GM10847 (cell line): ENCODE measurements around the gene SEMA6A.

ENCODE experiments used
- POLR2A ChIP-seq: IDR thresholded peaks from 2 replicates; pipeline ENCODE4 v1.6.1; 2011; ENCODE audit not compliant: insufficient read length; ENCODE audit errors: extremely low read depth

SEMA6A gene

DNA sequence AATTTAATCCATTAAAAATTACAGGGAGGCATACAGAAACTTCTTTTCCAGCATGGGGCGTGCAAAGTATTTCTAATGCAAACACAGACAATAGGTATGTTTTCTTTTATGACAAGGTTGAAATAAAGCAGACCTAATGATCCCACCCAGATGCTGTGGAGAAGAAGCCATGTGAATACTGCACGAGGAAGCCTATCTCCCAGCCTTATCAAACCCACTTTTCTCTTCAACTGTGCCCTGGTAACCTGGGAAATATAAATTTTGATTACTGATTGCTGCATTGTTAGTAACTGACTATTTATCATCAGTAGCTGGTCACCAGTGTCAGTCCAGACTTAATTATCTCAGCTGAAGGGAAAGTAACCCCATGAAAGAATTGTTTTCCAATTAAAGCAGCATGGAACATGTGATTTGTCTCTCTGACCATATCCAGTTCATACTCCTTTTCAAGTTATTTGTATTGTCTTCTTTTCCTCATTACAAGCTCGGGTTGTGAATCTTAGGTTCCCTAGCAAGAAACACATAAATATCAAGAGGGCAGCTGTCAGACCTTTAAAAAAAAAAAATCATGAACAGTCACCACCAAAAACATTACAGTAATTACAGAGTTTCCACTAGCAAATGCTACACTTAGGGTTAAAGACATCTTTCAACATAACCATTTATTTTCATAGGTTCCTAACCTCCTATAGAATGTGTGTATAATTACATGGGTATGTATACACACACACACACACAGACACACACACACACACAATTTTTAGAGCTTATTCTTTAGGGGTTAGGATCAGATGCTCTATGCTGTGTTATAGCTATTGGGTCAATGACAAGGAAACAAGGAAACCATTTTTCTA lies 50.3 kb downstream of the SEMA6A start:
- no peak for TF ChIP-seq POLR2A

DNA sequence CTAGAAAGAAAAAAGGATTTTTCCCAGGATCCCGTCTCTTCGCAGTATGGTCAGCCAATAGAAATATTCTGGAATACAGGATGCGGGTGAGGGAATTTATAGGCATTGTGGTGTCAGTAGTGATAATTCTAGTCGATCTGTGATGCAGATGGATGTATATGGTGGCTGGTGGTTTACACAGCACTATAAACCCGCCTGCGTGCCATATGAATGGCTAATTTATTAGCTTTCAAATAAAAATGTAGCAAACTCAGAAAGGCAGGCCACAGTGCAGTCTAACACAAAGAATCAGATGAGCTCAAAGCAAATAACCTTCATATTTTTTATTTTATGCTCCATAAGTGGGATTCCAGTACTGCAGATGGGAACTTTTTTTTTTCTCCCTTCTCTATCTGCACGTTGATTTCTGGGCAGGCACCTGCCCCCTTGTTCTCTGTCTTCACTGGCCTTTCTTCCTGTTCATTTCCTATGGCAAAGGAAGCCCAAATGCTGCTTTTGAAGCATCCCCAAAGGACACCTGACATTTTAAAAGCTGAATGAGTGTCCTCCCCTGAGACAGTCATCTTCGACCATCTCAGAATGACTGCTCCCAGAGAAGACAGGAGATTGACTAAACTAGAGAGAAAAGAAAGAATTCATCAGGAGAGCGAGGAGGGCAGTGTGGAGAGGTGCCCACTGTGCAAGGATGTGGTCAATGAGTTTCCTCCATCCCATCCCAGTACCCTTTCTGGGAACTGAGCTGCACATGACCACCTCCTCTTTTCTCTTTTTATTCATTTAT lies 52.1 kb downstream of the SEMA6A start:
- no peak for TF ChIP-seq POLR2A

DNA sequence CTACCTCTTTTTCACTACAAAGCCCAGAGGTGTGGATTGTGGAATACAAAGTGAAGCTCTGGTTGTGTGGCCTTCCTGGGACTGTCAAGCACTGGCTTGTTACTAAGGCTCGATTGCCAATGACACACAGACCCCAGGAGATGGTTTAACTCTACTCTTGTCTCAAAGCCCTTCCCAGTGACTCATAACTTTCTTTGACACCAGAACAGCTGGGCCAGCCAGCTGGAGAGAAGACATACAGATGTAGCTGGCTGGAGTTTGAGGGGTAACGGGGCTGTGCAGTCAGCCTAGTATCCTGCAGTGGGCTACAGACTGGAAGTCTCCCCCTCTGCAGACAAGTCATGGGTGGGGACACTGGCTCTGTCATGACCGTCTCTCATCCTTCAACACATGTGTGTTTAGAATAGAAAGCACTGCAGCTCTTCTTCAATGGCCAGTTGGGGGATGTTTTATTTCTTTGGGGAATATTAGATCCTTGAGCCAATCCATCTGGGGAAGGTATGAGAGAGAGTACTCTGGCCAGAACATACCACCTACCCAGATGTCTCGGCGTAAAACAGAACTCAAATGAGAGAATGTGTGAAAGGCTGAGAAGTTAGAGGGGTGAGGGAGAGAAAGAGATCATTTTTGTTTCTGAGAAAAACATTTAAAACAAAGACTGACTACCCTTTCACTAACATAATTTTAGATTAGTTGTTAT lies 53.3 kb downstream of the SEMA6A start:
- no peak for TF ChIP-seq POLR2A

DNA sequence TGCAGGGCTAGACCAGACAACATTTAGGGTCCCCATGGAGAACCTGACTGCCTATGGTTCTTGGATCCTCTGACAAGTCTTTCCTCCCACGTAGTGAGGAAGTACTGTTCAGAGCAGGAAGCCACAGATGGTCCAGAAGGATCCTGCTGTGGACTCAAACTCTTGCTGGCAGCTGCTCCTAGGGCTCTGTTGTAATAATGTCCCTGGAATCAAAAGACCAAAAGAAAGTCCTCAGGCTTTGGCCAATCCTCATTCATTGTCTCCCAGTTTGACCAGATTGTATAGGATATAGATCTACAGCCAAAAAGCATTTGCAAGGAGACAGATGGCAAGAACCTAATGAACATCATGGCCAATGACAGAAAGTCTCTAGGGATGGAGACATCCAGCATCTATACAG lies 53.9 kb downstream of the SEMA6A start:
- no peak for TF ChIP-seq POLR2A

DNA sequence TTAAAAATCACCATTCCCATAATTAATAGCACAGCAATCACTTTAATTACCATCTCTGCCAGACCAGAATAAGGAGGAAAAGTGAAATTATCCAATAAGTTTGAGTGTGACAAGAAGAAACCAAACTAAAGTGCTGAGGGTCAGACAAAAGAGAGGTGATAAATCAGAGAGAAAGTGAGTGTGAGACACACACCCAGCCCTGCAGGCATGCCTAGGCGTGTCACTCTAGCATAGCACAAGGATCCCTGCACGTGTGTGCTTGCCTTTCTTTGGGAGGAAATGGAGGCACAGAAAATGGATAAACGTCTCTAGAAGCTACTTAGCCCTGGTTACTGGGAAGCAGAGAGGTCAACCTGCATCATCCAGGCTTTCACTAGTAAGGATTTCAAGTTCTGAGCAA lies 56.2 kb downstream of the SEMA6A start:
- TF ChIP-seq POLR2A: no peak

- no peak for TF ChIP-seq POLR2A
Measured at GRCh38 chr5:116517488-116517887, 57.1 kb downstream of the SEMA6A start.

DNA sequence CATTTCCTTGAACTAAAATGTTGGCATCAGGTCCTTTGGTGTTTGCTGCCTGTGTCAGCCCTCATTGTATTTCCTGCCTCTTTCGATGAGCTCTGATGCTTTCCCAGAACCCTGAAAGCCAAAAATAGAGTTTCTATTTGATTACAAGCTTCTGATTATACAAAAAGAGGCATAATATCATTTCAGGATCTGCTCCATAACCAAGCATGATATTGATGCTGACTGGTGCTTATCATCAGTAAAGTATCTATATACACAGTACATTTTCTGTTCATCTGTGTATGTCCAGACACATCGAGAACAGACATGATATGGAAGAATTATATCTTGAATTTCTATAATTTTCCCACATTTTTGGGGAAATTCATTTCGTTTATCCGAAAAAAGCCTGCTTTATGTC lies 58.6 kb downstream of the SEMA6A start:
- TF ChIP-seq POLR2A: no peak

DNA sequence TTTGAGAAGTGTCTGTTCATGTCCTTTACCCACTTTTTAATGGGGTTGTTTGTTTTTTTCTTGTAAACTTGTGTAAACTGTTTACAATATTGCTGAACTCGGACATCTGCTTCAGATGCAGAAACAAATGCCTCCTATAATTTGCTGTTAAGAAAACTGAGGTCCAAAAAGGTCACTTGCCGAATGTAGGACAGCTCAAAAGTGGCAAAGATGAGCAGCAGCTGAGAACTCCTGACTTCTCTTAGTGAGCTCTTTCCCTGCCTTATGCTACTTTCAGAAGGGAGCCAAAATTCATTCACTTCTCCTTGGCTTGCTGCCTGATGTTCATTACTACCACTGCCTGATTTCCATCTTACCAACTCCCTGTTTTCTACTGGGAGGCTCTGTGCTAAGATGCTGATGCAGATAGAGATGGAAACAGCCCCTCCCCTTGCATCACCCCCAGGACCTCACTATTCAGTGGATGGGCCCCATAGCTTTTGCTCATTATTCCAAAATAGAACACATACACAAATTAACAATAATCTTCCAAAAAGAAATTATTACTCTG lies 60.1 kb downstream of the SEMA6A start:
- no peak for TF ChIP-seq POLR2A

- TF ChIP-seq POLR2A: no peak
Measured at GRCh38 chr5:116510517-116510916, 64.1 kb downstream of the SEMA6A start.

- no peak for TF ChIP-seq POLR2A
Measured at GRCh38 chr5:116509483-116510244, 65.0 kb downstream of the SEMA6A start.

- no peak for TF ChIP-seq POLR2A
Measured at GRCh38 chr5:116508835-116509234, 65.8 kb downstream of the SEMA6A start.

GRCh38 chr5:116507941-116508655 lies 66.5 kb downstream of the SEMA6A start:
- TF ChIP-seq POLR2A: no peak

GRCh38 chr5:116507051-116507537 lies 67.5 kb downstream of the SEMA6A start:
- no peak for TF ChIP-seq POLR2A

DNA sequence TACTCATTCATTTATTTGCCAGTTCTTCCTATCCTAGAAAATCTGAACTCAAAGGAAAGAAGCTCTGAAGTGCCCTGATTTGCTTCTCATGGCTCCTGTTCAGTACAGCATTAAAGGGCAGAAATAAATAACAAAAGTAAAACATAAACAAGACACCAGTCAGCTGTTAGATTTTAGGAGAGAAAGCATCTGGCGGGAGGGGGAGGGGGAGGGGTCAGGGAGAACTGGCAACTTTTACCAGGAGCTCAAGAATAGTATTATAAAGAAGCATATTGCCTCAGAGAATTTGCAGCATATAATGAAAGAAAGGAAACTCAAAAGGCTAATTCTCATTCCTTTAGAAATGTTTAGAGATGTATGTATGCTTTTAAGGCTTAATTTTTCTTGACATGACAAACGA lies 68.1 kb downstream of the SEMA6A start:
- no peak for TF ChIP-seq POLR2A
